ENCODE data around the gene AGPAT2. TPM values are rescaled to one million over a fixed set of nuclear protein-coding genes. Genes with fewer than 3 reads are reported as not detected.

The AGPAT2 gene
- total RNA-seq, 6 donors from 2014 or later = 70.2 to 242 (median 140) TPM

DNA sequence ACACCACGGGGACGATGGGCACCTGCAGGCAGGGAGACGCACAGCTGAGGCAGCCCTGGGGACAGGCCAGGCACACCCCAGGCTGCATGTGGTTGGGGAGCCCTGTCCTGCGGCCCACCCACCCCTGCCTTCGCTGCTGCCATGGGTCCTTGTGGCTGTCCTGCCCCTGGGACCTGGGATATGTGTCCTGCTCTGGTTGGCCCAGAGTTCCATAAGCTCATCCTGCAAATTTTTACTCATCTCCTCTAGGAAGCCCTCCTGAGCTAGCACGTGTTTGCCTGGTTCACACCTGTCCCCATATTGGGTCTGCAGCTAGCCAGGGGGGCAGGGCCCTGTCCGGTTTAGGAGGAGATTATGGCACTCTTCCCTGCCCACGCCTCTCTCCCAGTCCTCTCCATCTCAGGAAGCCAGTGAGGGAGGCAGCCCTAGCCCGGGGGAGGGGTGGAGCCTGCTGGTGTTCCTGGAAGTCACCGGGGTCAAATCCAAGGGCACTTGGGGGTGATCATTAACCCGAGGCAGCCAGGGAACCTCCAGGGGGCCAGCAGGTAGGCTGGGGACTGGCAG, 12.4 kb downstream of the AGPAT2 start:
- peak overlapping the region; percentile 33 to 91 (median 81) for H3K27ac ChIP-seq
- peaks cover 30 to 80% (median 49%) of the 10 kb centered on the region in 4 donors for H3K4me1 ChIP-seq
- TF ChIP-seq EP300 (IDR thresholded peaks at IDR 0.05) = peak in 1 of 4 donors; percentile 28
- peak; percentile 44 to 81 for TF ChIP-seq POLR2AphosphoS5 (IDR thresholded peaks at IDR 0.05)
- no peak for TF ChIP-seq POLR2A (IDR thresholded peaks at IDR 0.05)
- TF ChIP-seq, protein P1, sequence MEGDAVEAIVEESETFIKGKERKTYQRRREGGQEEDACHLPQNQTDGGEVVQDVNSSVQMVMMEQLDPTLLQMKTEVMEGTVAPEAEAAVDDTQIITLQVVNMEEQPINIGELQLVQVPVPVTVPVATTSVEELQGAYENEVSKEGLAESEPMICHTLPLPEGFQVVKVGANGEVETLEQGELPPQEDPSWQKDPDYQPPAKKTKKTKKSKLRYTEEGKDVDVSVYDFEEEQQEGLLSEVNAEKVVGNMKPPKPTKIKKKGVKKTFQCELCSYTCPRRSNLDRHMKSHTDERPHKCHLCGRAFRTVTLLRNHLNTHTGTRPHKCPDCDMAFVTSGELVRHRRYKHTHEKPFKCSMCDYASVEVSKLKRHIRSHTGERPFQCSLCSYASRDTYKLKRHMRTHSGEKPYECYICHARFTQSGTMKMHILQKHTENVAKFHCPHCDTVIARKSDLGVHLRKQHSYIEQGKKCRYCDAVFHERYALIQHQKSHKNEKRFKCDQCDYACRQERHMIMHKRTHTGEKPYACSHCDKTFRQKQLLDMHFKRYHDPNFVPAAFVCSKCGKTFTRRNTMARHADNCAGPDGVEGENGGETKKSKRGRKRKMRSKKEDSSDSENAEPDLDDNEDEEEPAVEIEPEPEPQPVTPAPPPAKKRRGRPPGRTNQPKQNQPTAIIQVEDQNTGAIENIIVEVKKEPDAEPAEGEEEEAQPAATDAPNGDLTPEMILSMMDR (IDR thresholded peaks at IDR 0.05) = no peak
- no peak overlapping the region for H3K4me3 ChIP-seq
- H3K9me3 ChIP-seq = no peaks in the 10 kb centered on the region
- DNase-seq = peak; percentile 53 to 90
- peaks cover 0 to 70% (median 36%) of the 10 kb centered on the region in 4 donors for H3K36me3 ChIP-seq
- ATAC-seq (ENCODE audit: low FRiP score in 2 of 2) = peak; percentile 3 to 31
- WGBS, 2 donors = 35 to 57% methylated on average over 5 to 7 of the region's 11 CpGs
- no peaks in the 10 kb centered on the region for H3K27me3 ChIP-seq

DNA sequence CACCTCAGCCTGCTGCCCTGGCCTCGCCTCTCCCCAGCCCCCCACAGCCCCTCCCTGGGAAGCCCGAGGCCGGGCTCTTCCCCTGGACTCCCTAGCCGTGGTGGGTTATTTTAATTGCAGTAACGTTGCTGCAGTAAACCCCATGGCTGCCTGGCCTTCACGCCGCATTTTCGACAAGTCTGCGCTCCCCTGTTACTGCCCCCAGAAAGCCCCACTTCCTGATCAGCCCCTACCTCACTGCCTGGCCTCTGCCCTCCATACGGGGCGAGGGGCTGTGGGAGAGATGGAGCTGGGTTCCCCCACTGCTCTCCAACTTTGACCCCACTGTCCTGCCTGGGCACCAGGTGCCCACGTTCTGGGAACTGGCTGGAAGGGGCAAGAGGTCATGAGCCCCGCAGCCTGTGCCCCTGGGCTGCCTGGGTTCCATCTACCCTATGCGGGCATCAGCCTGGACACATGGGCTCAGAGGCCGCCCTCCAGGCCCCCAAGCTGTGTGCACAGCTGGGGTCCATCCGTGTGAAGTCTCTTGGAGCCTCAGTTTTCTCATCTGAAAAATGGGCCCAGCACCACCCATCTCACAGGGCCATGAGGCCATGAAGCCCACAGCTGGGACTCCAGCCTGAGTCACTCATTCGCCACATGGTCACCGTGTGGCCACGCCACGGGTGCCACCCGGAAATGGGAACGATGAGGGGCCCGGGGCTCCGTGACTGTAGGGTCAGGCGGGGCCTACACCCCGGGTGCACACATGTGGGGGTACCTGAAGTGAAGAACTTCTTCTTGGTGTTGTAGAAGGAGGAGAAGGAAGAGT, 13.1 kb downstream of the AGPAT2 start:
- peaks cover 25 to 80% (median 45%) of the 10 kb centered on the region in 4 donors for H3K4me1 ChIP-seq
- ATAC-seq (ENCODE audit: low FRiP score in 2 of 2) (no peak), DNase-seq (peak in 1 of 2 donors; percentile 68)
- peak overlapping the region; percentile 33 to 91 (median 84) for H3K27ac ChIP-seq
- no peak overlapping the region for H3K4me3 ChIP-seq
- no peaks in the 10 kb centered on the region for H3K27me3 ChIP-seq
- H3K36me3 ChIP-seq = peaks cover 0 to 77% (median 41%) of the 10 kb centered on the region in 4 donors
- WGBS, 2 donors = 54 to 78% methylated on average over 6 to 26 of the region's 26 CpGs
- H3K9me3 ChIP-seq = no peaks in the 10 kb centered on the region
- TF ChIP-seq POLR2AphosphoS5 (IDR thresholded peaks at IDR 0.05) = peak in 1 of 2 donors; percentile 79
- no peak for TF ChIP-seq EP300 (IDR thresholded peaks at IDR 0.05)
- TF ChIP-seq POLR2A (IDR thresholded peaks at IDR 0.05) = peak in 1 of 4 donors; percentile 28
- TF ChIP-seq, protein P1 (IDR thresholded peaks at IDR 0.05) = no peak

DNA sequence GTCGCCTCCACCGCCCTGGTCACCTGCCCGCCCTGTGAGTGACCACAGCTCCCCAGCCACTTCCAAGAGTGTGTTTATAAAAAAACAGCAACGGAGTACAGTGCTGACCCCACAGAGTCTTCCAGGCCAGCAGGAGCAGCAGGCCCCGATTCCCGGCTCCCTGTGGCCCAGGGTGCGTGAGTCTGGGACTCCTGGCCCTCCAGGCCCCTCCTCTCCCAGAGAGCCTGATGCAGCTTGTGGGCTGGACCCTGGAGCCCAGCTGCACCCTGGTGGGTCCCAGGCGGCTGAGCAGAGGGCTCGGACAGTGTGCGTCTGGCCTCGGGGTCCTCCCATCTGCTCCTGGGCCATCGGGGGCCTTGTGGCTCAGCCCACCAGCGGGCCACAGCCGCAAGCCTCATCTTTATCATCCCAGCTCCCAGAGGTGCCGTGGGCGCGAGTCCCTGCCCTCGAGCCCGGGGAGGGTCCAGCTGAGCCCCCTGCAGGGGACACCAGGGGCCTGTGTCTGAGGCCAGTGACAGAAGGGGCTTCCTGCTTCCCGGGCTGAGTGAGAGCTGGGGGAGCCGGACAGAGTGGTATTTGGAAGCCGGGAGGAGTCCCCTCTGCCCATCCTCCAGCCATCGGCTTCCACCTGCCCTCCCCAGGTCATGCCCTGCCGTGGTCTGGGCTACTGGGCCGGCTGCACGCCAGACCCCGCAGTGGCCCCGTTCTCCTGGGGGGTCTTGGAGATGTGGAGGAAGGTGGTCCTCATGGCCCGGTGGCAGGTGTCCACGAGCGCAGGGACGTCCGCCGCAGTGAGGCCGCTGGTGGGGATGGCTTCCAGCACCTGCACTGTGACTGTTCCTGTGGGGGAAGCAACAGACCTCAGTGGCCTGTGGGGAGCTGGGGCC, 13.9 kb downstream of the AGPAT2 start:
- Histone ChIP-seq H3K27ac (peak overlapping the region; percentile 44 to 91 (median 84)), H3K27me3 (no peaks in the 10 kb centered on the region), H3K9me3 (no peaks in the 10 kb centered on the region), H3K36me3 (peaks cover 0 to 84% (median 43%) of the 10 kb centered on the region in 4 donors), H3K4me1 (peaks cover 16 to 74% (median 38%) of the 10 kb centered on the region in 4 donors), H3K4me3 (peak overlapping the region in 1 of 4 donors; percentile 64)
- 52 to 69% methylated on average over 7 to 32 of the region's 35 CpGs for WGBS, 2 donors
- ATAC-seq (ENCODE audit: low FRiP score in 2 of 2) (no peak), DNase-seq (peak in 1 of 2 donors; percentile 81)
- no peak for TF ChIP-seq EP300 (IDR thresholded peaks at IDR 0.05)
- TF ChIP-seq POLR2A (IDR thresholded peaks at IDR 0.05) = peak in 1 of 4 donors; percentile 29
- TF ChIP-seq, protein P1 (IDR thresholded peaks at IDR 0.05) = no peak
- peak in 1 of 2 donors; percentile 71 for TF ChIP-seq POLR2AphosphoS5 (IDR thresholded peaks at IDR 0.05)

DNA sequence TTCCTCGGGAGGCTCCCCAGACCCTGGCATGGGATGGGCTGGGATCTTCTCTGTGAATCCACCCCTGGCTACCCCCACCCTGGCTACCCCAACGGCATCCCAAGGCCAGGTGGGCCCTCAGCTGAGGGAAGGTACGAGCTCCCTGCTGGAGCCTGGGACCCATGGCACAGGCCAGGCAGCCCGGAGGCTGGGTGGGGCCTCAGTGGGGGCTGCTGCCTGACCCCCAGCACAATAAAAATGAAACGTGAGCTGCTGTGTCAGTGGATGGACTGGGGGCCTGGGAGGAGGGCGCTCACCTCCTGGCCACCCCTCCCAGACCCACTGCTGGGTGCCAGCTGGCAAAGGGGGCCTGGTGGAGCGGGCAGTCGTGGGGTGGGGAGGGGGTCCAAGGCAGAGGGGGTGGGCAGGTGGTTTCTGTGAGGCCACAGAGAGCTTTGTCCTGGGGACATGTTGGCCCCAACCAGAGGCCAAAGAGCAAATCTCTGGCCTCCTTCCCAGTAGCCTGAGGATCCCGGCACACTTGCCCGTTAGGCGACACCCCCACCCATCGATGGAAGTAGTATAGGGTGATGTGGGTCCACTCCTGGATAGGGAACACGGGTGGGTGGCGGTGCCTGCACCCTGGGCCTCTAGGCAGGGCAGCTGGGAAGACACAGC, 14.7 kb downstream of the AGPAT2 start:
- no peak for TF ChIP-seq POLR2A (IDR thresholded peaks at IDR 0.05)
- TF ChIP-seq, protein P1 (IDR thresholded peaks at IDR 0.05) = peak in 1 of 6 experiments; percentile 5
- H3K9me3 ChIP-seq = no peaks in the 10 kb centered on the region
- peak overlapping the region in 1 of 4 donors; percentile 64 for H3K4me3 ChIP-seq
- peaks cover 12 to 67% (median 34%) of the 10 kb centered on the region in 4 donors for H3K4me1 ChIP-seq
- H3K27me3 ChIP-seq = no peaks in the 10 kb centered on the region
- H3K36me3 ChIP-seq = peaks cover 0 to 89% (median 46%) of the 10 kb centered on the region in 4 donors
- 56 to 68% methylated on average over 4 to 12 of the region's 14 CpGs for WGBS, 2 donors
- DNase-seq (peak in 1 of 2 donors; percentile 53), ATAC-seq (ENCODE audit: low FRiP score in 2 of 2) (no peak)
- peak overlapping the region; percentile 44 to 91 (median 84) for H3K27ac ChIP-seq
